ENCODE results near the gene CAMTA1.

The CAMTA1 gene

DNA sequence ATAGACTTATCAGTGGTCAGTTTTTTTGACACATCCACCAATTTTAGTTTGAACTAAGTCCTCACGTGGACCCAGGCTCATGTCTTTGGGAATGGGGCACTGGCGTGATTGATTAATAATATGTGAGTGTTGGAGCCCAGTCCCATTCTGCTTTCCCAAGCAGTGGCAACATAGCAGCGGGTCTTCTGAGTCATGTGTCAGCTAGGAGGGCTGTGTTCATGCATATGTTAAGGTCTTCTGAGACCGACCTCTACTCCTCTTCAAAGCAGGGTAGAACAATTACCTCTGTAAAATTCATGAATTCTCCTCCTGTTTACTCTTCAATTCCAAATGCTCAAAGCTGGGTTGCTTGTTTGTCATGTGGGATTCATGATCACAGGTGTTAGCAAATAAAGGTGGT, 291.3 kb downstream of the CAMTA1 start:
- no peak for DNase-seq (ENCODE audit: low read depth in 2 of 2)

- no peak for DNase-seq (ENCODE audit: low read depth in 2 of 2)
Measured at GRCh38 chr1:7077136-7077535, 291.9 kb downstream of the CAMTA1 start.

GRCh38 chr1:7077970-7078369, 292.7 kb downstream of the CAMTA1 start:
- no peak for DNase-seq (ENCODE audit: low read depth in 2 of 2)

GRCh38 chr1:7079637-7080036, 294.4 kb downstream of the CAMTA1 start:
- DNase-seq (ENCODE audit: low read depth in 2 of 2): no peak

GRCh38 chr1:7084232-7084894, 299.1 kb downstream of the CAMTA1 start:
- no peak for DNase-seq (ENCODE audit: low read depth in 2 of 2)

GRCh38 chr1:7085521-7085920, 300.3 kb downstream of the CAMTA1 start:
- no peak for DNase-seq (ENCODE audit: low read depth in 2 of 2)

GRCh38 chr1:7086106-7086505, 300.9 kb downstream of the CAMTA1 start:
- no peak for DNase-seq (ENCODE audit: low read depth in 2 of 2)

DNA sequence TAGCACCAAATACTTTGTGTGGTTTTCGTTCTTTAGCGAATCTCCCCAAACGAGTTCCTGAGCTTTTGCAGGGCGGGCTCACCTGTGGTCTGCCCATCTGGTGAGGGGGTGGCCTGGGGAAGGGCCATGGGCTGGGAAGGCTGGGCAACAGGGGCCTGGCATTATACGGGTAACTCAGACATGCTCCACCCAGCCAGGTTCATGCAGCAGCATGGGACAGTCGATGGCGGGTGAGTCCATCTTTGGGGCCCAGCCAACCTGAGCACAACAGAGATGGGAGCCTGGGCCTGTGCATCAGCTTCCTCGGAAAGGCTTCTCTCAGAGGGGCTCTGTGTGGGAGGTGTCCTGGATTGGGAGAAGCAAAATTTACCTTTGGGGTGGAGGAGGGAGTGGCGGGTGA, 302.6 kb downstream of the CAMTA1 start:
- no peak for DNase-seq (ENCODE audit: low read depth in 2 of 2)

DNA sequence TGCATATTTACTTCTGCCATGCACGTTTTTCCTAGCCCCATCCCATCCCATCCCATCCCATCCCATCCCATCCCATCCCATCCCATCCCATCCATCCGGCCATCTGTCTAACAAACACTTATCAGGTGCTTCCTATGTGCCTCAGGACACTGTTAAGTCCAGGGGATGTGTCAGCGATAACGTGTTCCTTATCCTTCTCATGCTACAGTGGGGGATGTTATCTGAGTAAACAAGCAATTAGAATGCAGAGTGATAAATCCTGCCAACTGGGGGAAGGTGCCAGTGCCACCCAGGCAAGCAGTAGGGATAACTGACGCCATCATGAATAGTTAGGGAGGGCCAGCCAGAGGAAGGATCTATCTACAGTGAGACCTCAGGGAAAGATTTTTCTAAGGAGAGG, 304.2 kb downstream of the CAMTA1 start:
- DNase-seq (ENCODE audit: low read depth in 2 of 2): no peak

- DNase-seq (ENCODE audit: low read depth in 2 of 2): no peak
Measured at GRCh38 chr1:7093297-7093696, 308.0 kb downstream of the CAMTA1 start.

DNA sequence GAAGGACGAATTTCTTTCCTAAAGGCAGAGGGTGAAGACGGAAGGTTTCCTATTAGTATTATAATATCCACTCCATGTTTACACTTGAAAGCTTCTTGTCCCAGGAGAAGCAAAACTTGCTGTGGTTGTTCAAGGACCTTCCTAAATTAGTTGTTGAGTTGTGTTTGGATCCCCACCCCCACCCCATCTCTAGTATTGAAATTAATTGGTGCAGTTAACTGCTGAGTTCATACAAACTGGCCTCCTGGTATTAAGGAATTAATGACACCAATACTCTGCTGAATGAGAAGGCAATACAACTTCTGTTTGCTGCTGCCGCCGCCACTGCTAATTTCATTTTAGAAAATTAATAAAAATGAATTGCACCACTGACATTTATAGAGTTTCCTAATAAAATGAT, 308.8 kb downstream of the CAMTA1 start:
- DNase-seq (ENCODE audit: low read depth in 2 of 2): no peak

- no peak for DNase-seq (ENCODE audit: low read depth in 2 of 2)
Measured at GRCh38 chr1:7094509-7094908, 309.3 kb downstream of the CAMTA1 start.

DNA sequence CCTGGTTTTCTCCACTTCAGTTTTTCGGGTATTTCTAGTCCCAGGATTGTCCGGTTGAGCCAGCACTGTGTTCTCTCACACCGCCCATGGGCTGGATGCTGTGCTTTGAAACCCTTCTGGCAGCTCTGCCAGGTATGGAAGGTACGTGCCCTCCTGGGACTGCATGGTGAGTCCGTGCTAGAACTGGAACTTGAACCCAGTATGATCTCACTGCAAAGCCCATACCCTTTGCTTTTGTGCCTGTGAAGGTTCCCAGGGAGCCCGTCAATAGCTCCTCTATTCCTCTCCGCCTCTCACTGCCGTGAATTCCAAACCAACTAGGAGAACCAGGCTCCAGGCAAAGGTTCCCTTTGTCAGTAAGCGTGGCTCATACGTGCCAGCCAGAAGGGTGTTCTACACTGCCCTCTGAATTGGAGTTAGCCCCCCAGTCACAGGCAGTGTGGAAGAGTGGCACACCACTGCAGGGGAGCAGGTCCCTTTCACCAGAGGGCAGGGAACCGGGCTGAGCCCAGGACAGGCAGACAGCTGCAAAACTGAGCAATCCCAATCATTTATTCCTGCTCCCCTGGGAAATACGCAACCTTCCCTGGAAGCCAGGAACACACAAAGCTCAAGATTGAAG, 310.2 kb downstream of the CAMTA1 start:
- no peak for DNase-seq (ENCODE audit: low read depth in 2 of 2)

GRCh38 chr1:7097938-7098592, 312.8 kb downstream of the CAMTA1 start:
- no peak for DNase-seq (ENCODE audit: low read depth in 2 of 2)

DNA sequence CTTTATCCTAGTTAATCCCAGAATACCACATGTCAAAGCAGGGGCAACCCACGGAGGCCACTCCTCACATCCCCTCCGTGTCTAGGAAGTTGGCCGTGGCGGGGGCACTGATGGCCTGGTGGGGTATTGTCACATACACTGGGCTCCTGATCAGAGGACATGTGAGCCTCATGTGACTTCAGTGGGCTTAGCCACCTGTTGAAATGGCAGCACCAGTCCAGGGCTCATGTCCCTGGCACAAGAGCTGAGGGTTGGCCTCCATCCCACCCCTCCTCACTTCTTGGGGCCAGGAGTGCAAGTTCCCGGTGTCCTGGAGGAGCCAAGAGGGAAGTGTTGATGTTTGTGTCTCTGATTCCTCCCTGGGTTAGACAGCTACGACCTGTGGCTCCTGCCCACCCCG, 313.4 kb downstream of the CAMTA1 start:
- no peak for DNase-seq (ENCODE audit: low read depth in 2 of 2)

- no peak for DNase-seq (ENCODE audit: low read depth in 2 of 2)
Measured at GRCh38 chr1:7100479-7100878, 315.2 kb downstream of the CAMTA1 start.

GRCh38 chr1:7101187-7101586, 315.9 kb downstream of the CAMTA1 start:
- no peak for DNase-seq (ENCODE audit: low read depth in 2 of 2)

GRCh38 chr1:7103361-7103782, 318.1 kb downstream of the CAMTA1 start:
- DNase-seq (ENCODE audit: low read depth in 2 of 2): no peak

GRCh38 chr1:7103874-7104273, 318.6 kb downstream of the CAMTA1 start:
- no peak for DNase-seq (ENCODE audit: low read depth in 2 of 2)

DNA sequence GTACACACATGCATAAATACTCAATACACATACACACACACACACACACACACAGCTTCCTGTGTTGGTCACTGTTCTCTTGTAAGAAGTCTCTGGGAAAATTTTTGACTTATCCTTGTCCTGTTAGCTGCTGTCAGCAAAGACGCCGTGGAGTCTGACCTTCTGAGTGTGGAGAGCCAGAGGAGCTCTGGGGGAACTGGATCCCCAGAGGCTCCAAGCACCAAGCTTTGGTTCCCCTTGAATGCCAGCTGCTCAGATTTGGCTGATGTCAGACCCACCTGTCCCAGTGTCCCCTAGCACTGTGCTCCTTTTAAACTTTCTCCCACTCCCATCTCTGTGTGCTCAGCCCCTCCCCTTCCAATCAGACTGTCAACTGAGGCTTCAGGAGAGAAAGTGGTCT, 319.1 kb downstream of the CAMTA1 start:
- DNase-seq (ENCODE audit: low read depth in 2 of 2): no peak

GRCh38 chr1:7105269-7105668, 320.0 kb downstream of the CAMTA1 start:
- DNase-seq (ENCODE audit: low read depth in 2 of 2): no peak

DNA sequence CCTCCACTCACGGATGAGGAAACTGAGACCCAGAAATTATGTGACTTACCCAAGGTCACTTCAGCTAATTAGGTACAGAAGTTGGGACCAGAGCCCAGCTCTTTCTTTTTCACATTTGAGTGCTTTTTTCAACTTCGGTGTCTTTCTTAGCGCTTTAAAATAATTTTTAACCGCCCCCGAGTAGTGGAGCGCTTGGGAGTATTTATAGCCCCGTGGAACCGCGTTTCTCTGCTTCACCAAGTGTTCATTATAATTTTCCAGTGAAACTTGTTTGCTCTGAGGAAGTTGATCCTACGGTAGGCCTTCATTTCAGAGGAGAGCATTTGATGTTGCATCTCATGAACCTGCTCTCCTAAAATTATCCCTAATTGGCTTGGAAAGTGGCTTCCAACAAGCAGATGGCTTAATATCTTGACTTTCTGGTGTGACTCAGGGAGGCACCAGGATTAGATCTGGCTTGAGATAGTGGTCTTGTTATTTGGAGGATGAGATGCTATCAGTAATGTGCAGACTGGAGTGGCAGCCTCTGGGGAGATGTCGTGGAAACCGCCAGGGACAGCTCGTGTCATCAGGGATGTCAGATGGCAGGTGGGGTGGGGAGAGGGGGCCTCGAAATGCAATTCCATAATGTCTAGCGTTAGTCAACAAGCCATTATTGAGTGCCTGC, 321.3 kb downstream of the CAMTA1 start:
- no peak for DNase-seq (ENCODE audit: low read depth in 2 of 2)
